AG10803 (cell line): Measurements from ENCODE around the gene PFN4.

Experiments
- DNase-seq: peaks from one replicate; pipeline ENCODE4 v3.0.0; 2010; ENCODE audit warnings: low read depth
- H3K4me3 ChIP-seq: 2 replicates; pipeline ENCODE4 v1.5.1; 2011; ENCODE audit warnings: mild to moderate bottlenecking, low read length, control low read depth
- CTCF ChIP-seq: conservative IDR thresholded peaks from 2 replicates; pipeline ENCODE4 v1.5.1; 2011; ENCODE audit warnings: mild to moderate bottlenecking, low read length, control low read depth, inconsistent platforms

The PFN4 gene, protein sequence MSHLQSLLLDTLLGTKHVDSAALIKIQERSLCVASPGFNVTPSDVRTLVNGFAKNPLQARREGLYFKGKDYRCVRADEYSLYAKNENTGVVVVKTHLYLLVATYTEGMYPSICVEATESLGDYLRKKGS

GRCh38 chr2:24123195-24123921, at the start of gene PFN4, which contains the start of gene FAM228B:
TSS of gene PFN4 (minus strand) at chr2:24123334. CDS start at chr2:24122535, 799 bp downstream.
TSS of gene FAM228B (plus strand) at chr2:24123469. CDS start at chr2:24124362, 893 bp downstream.
- peak within 1 kb of the TSS; percentile 83 for H3K4me3 ChIP-seq
- TF ChIP-seq CTCF, result no peak
- peak; percentile 84 for DNase-seq

DNA sequence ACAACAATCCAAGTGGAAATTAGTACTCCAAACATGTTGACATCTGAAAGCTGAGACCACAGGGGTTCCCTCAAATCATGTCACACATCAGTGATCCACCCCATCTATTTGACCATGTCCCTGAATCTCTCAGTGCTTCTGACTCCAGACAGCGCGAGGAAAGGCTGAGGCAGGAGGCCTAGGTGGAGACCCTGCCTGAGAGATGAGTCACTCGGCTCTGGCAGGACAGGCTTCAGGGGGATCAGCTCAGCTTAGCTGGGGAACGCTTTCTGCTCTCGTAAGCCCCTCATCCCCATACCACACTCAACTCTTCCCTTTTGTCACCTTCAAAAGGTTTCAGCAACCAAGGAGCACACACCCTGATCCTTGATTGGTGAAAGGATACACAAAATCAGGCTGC, 45.9 kb upstream of the PFN4 start:
- DNase-seq, result no peak
- H3K4me3 ChIP-seq, result no peak overlapping the region
- no peak for TF ChIP-seq CTCF

DNA sequence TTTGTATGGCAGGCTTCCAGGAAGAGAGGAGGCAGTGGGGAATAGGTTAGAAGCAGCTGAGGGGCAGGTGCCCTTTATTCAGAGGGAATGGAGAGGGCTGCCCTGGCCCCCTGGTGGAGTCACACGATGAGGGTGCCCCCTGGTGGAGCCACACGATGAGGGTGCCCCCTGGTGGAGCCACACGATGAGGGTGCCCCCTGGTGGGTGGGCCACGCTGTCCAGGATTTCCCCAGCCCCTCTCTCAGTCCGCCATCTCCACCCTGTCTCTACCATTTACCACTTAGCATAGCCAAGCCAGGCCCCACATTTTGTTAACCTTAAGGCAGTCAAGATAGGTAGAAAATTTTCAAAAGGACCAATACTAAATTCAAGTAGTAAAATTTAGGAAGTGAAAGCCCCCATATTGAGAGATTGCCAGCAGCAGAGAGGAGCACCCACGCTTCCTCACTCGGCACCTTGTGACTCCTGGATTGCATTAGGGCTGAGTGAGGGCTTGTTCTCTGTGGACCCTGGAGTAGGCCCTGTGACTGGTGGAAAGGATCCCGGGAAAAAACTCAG, 41.4 kb upstream of the PFN4 start:
- no peak for DNase-seq
- H3K4me3 ChIP-seq, result no peak overlapping the region
- TF ChIP-seq CTCF, result peak; percentile 59

DNA sequence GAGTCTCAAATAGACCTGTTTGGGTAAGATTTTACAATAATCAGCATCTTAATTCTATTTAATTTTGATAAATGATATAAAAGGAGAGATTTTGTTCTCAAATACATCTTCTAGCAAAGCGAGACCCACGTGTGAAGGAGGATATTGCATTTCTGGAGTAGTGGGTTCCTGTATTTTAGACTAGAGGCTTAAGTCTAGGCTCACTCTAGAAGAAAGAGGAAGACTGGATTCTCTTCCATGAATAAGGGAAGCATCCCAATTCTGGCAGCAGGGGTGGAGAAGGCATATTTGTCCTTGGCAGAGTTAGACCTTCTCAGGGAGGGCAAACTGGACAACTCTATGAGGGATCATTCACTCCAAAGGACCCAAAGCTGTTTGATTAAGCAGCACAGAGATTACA, 40.5 kb upstream of the PFN4 start:
- no peak for TF ChIP-seq CTCF
- DNase-seq, result no peak
- H3K4me3 ChIP-seq, result no peak overlapping the region

DNA sequence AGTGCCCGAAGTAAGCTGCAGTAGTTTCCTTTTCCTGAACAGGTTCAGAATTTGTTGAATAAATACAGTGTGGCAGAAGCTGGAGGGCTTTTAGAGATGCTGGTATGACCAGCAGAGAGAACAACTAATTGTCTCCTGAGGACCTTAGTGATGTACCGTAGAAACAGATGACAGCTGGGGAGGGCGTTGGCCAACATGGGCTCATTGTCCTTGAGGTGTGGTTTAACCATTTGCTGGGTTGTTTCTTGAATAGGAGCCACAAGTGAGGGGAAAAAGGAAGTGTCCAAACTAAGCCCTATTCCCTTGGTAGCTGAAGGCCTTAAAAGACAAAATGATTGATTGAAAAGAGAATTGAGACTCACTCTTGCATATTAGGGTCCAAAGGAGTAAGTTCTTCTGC, 40.1 kb upstream of the PFN4 start:
- DNase-seq, result no peak
- TF ChIP-seq CTCF, result no peak
- no peak overlapping the region for H3K4me3 ChIP-seq

- H3K4me3 ChIP-seq, result no peak overlapping the region
- no peak for DNase-seq
- no peak for TF ChIP-seq CTCF
Observed at GRCh38 chr2:24162494-24162893, 39.4 kb upstream of the PFN4 start.

GRCh38 chr2:24160761-24161160, 37.6 kb upstream of the PFN4 start:
- DNase-seq, result no peak
- H3K4me3 ChIP-seq, result no peak overlapping the region
- TF ChIP-seq CTCF, result no peak
